MM.1S (cell line): Measurements from ENCODE around the gene SCARB2.

ENCODE experiments used
- DNase-seq: peaks from one replicate; pipeline ENCODE4 v3.0.0-alpha.2; 2015
- H2AFZ ChIP-seq: fragments of 300-600 bp; sonication (generic); 2 replicates; pipeline ENCODE4 v1.6.0; 2016; ENCODE audit warnings: antibody characterized with exemption, low read length
- H3F3A ChIP-seq: fragments of 300-600 bp; sonication (generic); 2 replicates; pipeline ENCODE4 v1.6.1; 2016; ENCODE audit warnings: mild to moderate bottlenecking, antibody characterized with exemption, low read length, moderate library complexity, mixed read lengths; ENCODE audit not compliant: insufficient read depth
- H3K27ac ChIP-seq: fragments of 300-600 bp; sonication (generic); 2 replicates; pipeline ENCODE4 v1.5.1; 2016; ENCODE audit warnings: mild to moderate bottlenecking, low read length
- H3K27me3 ChIP-seq: fragments of 300-600 bp; sonication (generic); replicated peaks from 2 replicates; pipeline ENCODE4 v1.6.0; 2016; ENCODE audit warnings: low read length; ENCODE audit not compliant: insufficient read depth
- H3K36me3 ChIP-seq: fragments of 300-600 bp; sonication (generic); replicated peaks from 2 replicates; pipeline ENCODE4 v1.6.1; 2016; ENCODE audit warnings: mild to moderate bottlenecking, low read length, mixed read lengths; ENCODE audit not compliant: insufficient read depth
- H3K4me1 ChIP-seq: fragments of 300-600 bp; sonication (generic); 2 replicates; pipeline ENCODE4 v1.6.1; 2016; ENCODE audit warnings: low read length, mixed read lengths
- H3K4me2 ChIP-seq: fragments of 300-600 bp; sonication (generic); 2 replicates; pipeline ENCODE4 v1.6.0; 2016; ENCODE audit warnings: low read depth, low read length
- H3K4me3 ChIP-seq: fragments of 300-600 bp; sonication (generic); 2 replicates; pipeline ENCODE4 v1.5.1; 2016; ENCODE audit warnings: low read length, mixed read lengths
- H3K79me2 ChIP-seq: fragments of 300-600 bp; sonication (generic); 2 replicates; pipeline ENCODE4 v1.6.1; 2016; ENCODE audit warnings: mixed run types, low read length, mixed read lengths
- H3K9ac ChIP-seq: fragments of 300-600 bp; sonication (generic); 2 replicates; pipeline ENCODE4 v1.6.1; 2016; ENCODE audit warnings: low read length, mixed read lengths
- H3K9me2 ChIP-seq: fragments of 300-600 bp; sonication (generic); replicated peaks from 2 replicates; pipeline ENCODE4 v1.6.1; 2016; ENCODE audit warnings: mild to moderate bottlenecking, low read length, mixed read lengths; ENCODE audit not compliant: insufficient read depth
- H3K9me3 ChIP-seq: fragments of 300-600 bp; sonication (generic); replicated peaks from 2 replicates; pipeline ENCODE4 v1.6.1; 2016; ENCODE audit warnings: mild to moderate bottlenecking, low read length, mixed read lengths; ENCODE audit not compliant: insufficient read depth
- H4K20me1 ChIP-seq: fragments of 300-600 bp; sonication (generic); 2 replicates; pipeline ENCODE4 v1.6.1; 2016; ENCODE audit warnings: mild to moderate bottlenecking, low read length, moderate library complexity, mixed read lengths; ENCODE audit not compliant: insufficient read depth
- CTCF ChIP-seq: fragments of 300-600 bp; sonication (generic); IDR thresholded peaks from 2 replicates; pipeline ENCODE4 v1.5.1; 2016; ENCODE audit warnings: antibody characterized with exemption, low read length, mixed read lengths
- EZH2 ChIP-seq: fragments of 300-600 bp; sonication (generic); optimal IDR thresholded peaks from 2 replicates; pipeline ENCODE3; 2017; ENCODE audit warnings: low read depth, mild to moderate bottlenecking, antibody characterized with exemption, low read length, mixed read lengths
- EZH2phosphoT487 ChIP-seq: fragments of 300-600 bp; sonication (generic); IDR thresholded peaks from 2 replicates; pipeline ENCODE4 v1.6.1; 2018; ENCODE audit warnings: antibody characterized with exemption, low read length

The SCARB2 gene

GRCh38 chr4:76204936-76205335 lies 8.7 kb downstream of the SCARB2 start:
- TF ChIP-seq CTCF = no peak
- TF ChIP-seq EZH2phosphoT487 = no peak
- no peak for TF ChIP-seq EZH2
- Histone ChIP-seq H3K9me2 (no peaks in the 10 kb centered on the region), H3K4me2 (peak overlapping the region; percentile 61), H3K36me3 (no peaks in the 10 kb centered on the region), H3K9me3 (no peaks in the 10 kb centered on the region), H3K27ac (no peak overlapping the region), H3K4me1 (peaks cover 84% of the 10 kb centered on the region), H4K20me1 (no peaks in the 10 kb centered on the region), H3K79me2 (peaks cover 97% of the 10 kb centered on the region), H3F3A (peaks cover 35% of the 10 kb centered on the region), H3K4me3 (no peak overlapping the region), H3K27me3 (no peaks in the 10 kb centered on the region), H3K9ac (no peak overlapping the region; the same call in 1 of the 2 replicates), H2AFZ (no peak overlapping the region)
- DNase-seq = no peak

- H3K79me2 ChIP-seq = peaks cover 83% of the 10 kb centered on the region
- H3K4me3 ChIP-seq = 0 out of 2 replicates have a peak overlapping the region, but pooled peaks have one; percentile 15
- peaks cover 46% of the 10 kb centered on the region for H3F3A ChIP-seq
- DNase-seq = peak; percentile 49
- H3K9ac ChIP-seq = no peak overlapping the region
- H3K27me3 ChIP-seq = no peaks in the 10 kb centered on the region
- H3K4me2 ChIP-seq = peak overlapping the region; percentile 61
- no peak overlapping the region for H2AFZ ChIP-seq
- no peaks in the 10 kb centered on the region for H4K20me1 ChIP-seq
- no peaks in the 10 kb centered on the region for H3K9me2 ChIP-seq
- H3K27ac ChIP-seq = peak overlapping the region; percentile 22
- H3K9me3 ChIP-seq = no peaks in the 10 kb centered on the region
- TF ChIP-seq EZH2phosphoT487 = no peak
- no peak for TF ChIP-seq CTCF
- TF ChIP-seq EZH2 = no peak
- peaks cover 80% of the 10 kb centered on the region for H3K4me1 ChIP-seq
- H3K36me3 ChIP-seq = no peaks in the 10 kb centered on the region
Observed at GRCh38 chr4:76203541-76203940, 10.1 kb downstream of the SCARB2 start.

- H3F3A ChIP-seq = peaks cover 61% of the 10 kb centered on the region
- peak overlapping the region; percentile 49; the same call in 1 of the 2 replicates for H3K4me3 ChIP-seq
- no peak for DNase-seq
- H3K4me2 ChIP-seq = peak overlapping the region; percentile 88
- H3K36me3 ChIP-seq = no peaks in the 10 kb centered on the region
- H3K9me2 ChIP-seq = no peaks in the 10 kb centered on the region
- peak overlapping the region; percentile 96 for H3K27ac ChIP-seq
- H3K79me2 ChIP-seq = peaks cover 75% of the 10 kb centered on the region
- peak overlapping the region; percentile 78; the same call in 1 of the 2 replicates for H3K9ac ChIP-seq
- peaks cover 84% of the 10 kb centered on the region for H3K4me1 ChIP-seq
- no peak overlapping the region for H2AFZ ChIP-seq
- H3K9me3 ChIP-seq = no peaks in the 10 kb centered on the region
- H3K27me3 ChIP-seq = no peaks in the 10 kb centered on the region
- TF ChIP-seq CTCF (no peak), EZH2phosphoT487 (no peak), EZH2 (no peak)
- H4K20me1 ChIP-seq = no peaks in the 10 kb centered on the region
Observed at GRCh38 chr4:76201276-76201675, 12.3 kb downstream of the SCARB2 start.
